OCI-LY7 (cell line): ENCODE results near the gene MAML3.

ENCODE experiments used
- CTCF ChIP-seq: fragments of 200-600 bp; sonication (generic); conservative IDR thresholded peaks from 2 replicates; pipeline ENCODE4 v1.5.1; 2014; ENCODE audit warnings: mild to moderate bottlenecking, antibody characterized with exemption, low read length, moderate library complexity, mixed read lengths
- EZH2phosphoT487 ChIP-seq: fragments of 200-600 bp; sonication (generic); IDR thresholded peaks from 2 replicates; pipeline ENCODE4 v1.6.1; 2018; ENCODE audit warnings: low read depth, borderline replicate concordance, mild to moderate bottlenecking, mixed run types, antibody characterized with exemption, low read length, moderate library complexity, mixed read lengths

GRCh38 chr4:139715746-139716391, 438.1 kb downstream of the MAML3 start:
- TF ChIP-seq CTCF: no peak
- no peak for TF ChIP-seq EZH2phosphoT487
